Nephron (organoid): ENCODE results near the gene RAB27B.

Source experiments
- H3K27ac Mint-ChIP-seq, 3 experiments: 2 replicates each; pipeline ENCODE4 v1.8.0; 2020; ENCODE audit warnings: mixed read lengths in 3 of 3, mild to moderate bottlenecking in 2 of 3, moderate library complexity in 1 of 3
- H3K27me3 Mint-ChIP-seq: 2 replicates; pipeline ENCODE4 v1.8.0; 2021; ENCODE audit warnings: low read depth, mild to moderate bottlenecking, moderate library complexity, mixed read lengths
- H3K36me3 Mint-ChIP-seq: 2 replicates; pipeline ENCODE4 v1.8.0; 2020; ENCODE audit warnings: low read depth, mixed read lengths
- H3K4me1 Mint-ChIP-seq: 2 replicates; pipeline ENCODE4 v1.8.0; 2020; ENCODE audit warnings: mixed read lengths
- H3K4me3 Mint-ChIP-seq, 3 experiments: 2 replicates each; pipeline ENCODE4 v1.8.0; 2020; ENCODE audit warnings: mild to moderate bottlenecking in 3 of 3, mixed read lengths in 3 of 3, moderate library complexity in 2 of 3
- H3K9me3 Mint-ChIP-seq: 2 replicates; pipeline ENCODE4 v1.8.0; 2020; ENCODE audit warnings: mixed read lengths
- CTCF ChIP-seq, 3 experiments: fragments of 200-600 bp; sonication (generic); IDR thresholded peaks; one replicate each; pipeline ENCODE4 v1.5.0; 2021; ENCODE audit warnings: antibody characterized with exemption in 3 of 3; ENCODE audit not compliant: unreplicated experiment in 3 of 3

The RAB27B gene

GRCh38 chr18:54830260-54830659, 2.0 kb downstream of the RAB27B start:
- H3K4me3 Mint-ChIP-seq, result peak overlapping the region in 1 of 3 experiments; percentile 36
- no peak for TF ChIP-seq CTCF (IDR thresholded peaks at IDR 0.05; ENCODE audit: unreplicated experiment in 3 of 3)

GRCh38 chr18:54830866-54831265, 2.6 kb downstream of the RAB27B start:
- Mint-ChIP-seq H3K4me3 (no peak overlapping the region), H3K27ac (no peak overlapping the region), H3K9me3 (peaks cover 9% of the 10 kb centered on the region), H3K27me3 (peaks cover 12% of the 10 kb centered on the region), H3K36me3 (no peaks in the 10 kb centered on the region), H3K4me1 (peaks cover 8% of the 10 kb centered on the region)
- no peak for TF ChIP-seq CTCF (IDR thresholded peaks at IDR 0.05; ENCODE audit: unreplicated experiment in 3 of 3)

More at GRCh38 chr18:54830260-54830659, 2.0 kb downstream of the RAB27B start:
- Mint-ChIP-seq H3K27me3 (peaks cover 12% of the 10 kb centered on the region), H3K27ac (no peak overlapping the region), H3K9me3 (peaks cover 9% of the 10 kb centered on the region), H3K36me3 (no peaks in the 10 kb centered on the region), H3K4me1 (peaks cover 8% of the 10 kb centered on the region)

GRCh38 chr18:54835944-54836343, 7.7 kb downstream of the RAB27B start:
- TF ChIP-seq CTCF (IDR thresholded peaks at IDR 0.05; ENCODE audit: unreplicated experiment in 3 of 3), result no peak
- H3K27ac Mint-ChIP-seq, result no peak overlapping the region
- no peaks in the 10 kb centered on the region for H3K36me3 Mint-ChIP-seq
- H3K4me3 Mint-ChIP-seq, result no peak overlapping the region
- peaks cover 6% of the 10 kb centered on the region for H3K27me3 Mint-ChIP-seq
- H3K4me1 Mint-ChIP-seq, result no peaks in the 10 kb centered on the region
- H3K9me3 Mint-ChIP-seq, result peaks cover 9% of the 10 kb centered on the region

- no peaks in the 10 kb centered on the region for H3K9me3 Mint-ChIP-seq
- H3K27ac Mint-ChIP-seq, result no peak overlapping the region
- no peaks in the 10 kb centered on the region for H3K27me3 Mint-ChIP-seq
- no peaks in the 10 kb centered on the region for H3K4me1 Mint-ChIP-seq
- TF ChIP-seq CTCF (IDR thresholded peaks at IDR 0.05; ENCODE audit: unreplicated experiment in 3 of 3), result no peak
- no peaks in the 10 kb centered on the region for H3K36me3 Mint-ChIP-seq
- no peak overlapping the region for H3K4me3 Mint-ChIP-seq
These were observed 15.0 kb downstream of the RAB27B start for GRCh38 chr18:54843314-54843713.

- Mint-ChIP-seq H3K27ac (no peak overlapping the region), H3K36me3 (no peaks in the 10 kb centered on the region), H3K4me1 (no peaks in the 10 kb centered on the region), H3K4me3 (no peak overlapping the region), H3K9me3 (no peaks in the 10 kb centered on the region), H3K27me3 (no peaks in the 10 kb centered on the region)
- TF ChIP-seq CTCF (IDR thresholded peaks at IDR 0.05; ENCODE audit: unreplicated experiment in 3 of 3), result no peak
These were observed 17.5 kb downstream of the RAB27B start for GRCh38 chr18:54845787-54846186.

GRCh38 chr18:54848121-54848520, 19.8 kb downstream of the RAB27B start:
- H3K27me3 Mint-ChIP-seq, result no peaks in the 10 kb centered on the region
- H3K27ac Mint-ChIP-seq, result no peak overlapping the region
- H3K36me3 Mint-ChIP-seq, result no peaks in the 10 kb centered on the region
- H3K9me3 Mint-ChIP-seq, result no peaks in the 10 kb centered on the region
- no peak overlapping the region for H3K4me3 Mint-ChIP-seq
- H3K4me1 Mint-ChIP-seq, result no peaks in the 10 kb centered on the region
- TF ChIP-seq CTCF (IDR thresholded peaks at IDR 0.05; ENCODE audit: unreplicated experiment in 3 of 3), result no peak
